ENCODE data around the gene LMO1.

GRCh38 chr11:8268530-8269400, 5.1 kb upstream of the LMO1 start:
- TF ChIP-seq, protein P1, sequence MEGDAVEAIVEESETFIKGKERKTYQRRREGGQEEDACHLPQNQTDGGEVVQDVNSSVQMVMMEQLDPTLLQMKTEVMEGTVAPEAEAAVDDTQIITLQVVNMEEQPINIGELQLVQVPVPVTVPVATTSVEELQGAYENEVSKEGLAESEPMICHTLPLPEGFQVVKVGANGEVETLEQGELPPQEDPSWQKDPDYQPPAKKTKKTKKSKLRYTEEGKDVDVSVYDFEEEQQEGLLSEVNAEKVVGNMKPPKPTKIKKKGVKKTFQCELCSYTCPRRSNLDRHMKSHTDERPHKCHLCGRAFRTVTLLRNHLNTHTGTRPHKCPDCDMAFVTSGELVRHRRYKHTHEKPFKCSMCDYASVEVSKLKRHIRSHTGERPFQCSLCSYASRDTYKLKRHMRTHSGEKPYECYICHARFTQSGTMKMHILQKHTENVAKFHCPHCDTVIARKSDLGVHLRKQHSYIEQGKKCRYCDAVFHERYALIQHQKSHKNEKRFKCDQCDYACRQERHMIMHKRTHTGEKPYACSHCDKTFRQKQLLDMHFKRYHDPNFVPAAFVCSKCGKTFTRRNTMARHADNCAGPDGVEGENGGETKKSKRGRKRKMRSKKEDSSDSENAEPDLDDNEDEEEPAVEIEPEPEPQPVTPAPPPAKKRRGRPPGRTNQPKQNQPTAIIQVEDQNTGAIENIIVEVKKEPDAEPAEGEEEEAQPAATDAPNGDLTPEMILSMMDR (conservative IDR thresholded peaks at IDR 0.05; ENCODE audit: low read length) = no peak
- no peak for TF ChIP-seq EZH2phosphoT487 (IDR thresholded peaks at IDR 0.05; ENCODE audit: borderline replicate concordance)

All from Loucy (cell line).